ENCODE measurements around the gene HHAT. TPM values are rescaled to one million over a fixed set of nuclear protein-coding genes. Genes with fewer than 3 reads are reported as not detected.

HHAT gene
- polyA plus RNA-seq, 1 donor from 2014 or later: 5.3 TPM

DNA sequence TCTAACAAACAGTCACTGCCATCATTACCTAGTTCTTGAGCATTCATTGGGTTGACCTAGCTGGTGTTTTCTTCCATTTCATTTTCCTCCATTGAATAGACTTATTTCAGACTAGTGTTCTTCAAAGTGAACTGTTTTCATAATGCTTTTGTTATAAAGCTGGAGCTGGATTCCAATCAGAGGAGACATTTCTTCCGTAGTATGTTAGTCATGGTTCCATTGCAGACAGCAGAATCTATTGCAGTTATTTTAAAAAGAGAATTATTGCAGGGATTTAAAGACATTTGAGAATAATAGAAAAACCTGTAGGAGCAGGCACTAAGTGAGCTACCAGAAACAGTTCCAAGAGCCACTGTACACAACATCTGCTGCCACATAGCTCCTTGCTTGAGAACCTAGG lies 50.0 kb downstream of the HHAT start:
- H3K9me2 ChIP-seq (ENCODE audit: insufficient read depth, low read length): no peaks in the 10 kb centered on the region
- no peak overlapping the region for H2AFZ ChIP-seq (ENCODE audit: low read depth, low read length)
- no peak overlapping the region for H3K4me3 ChIP-seq (ENCODE audit: low read length)
- no peaks in the 10 kb centered on the region for H3K36me3 ChIP-seq (ENCODE audit: insufficient read depth, low read length)
- H3K9me3 ChIP-seq (ENCODE audit: low read length): no peaks in the 10 kb centered on the region
- H3K27ac ChIP-seq (ENCODE audit: low read length): no peak overlapping the region
- H3K9ac ChIP-seq (ENCODE audit: low read length): no peak overlapping the region
- no peaks in the 10 kb centered on the region for H3F3A ChIP-seq (ENCODE audit: insufficient read depth, low read length, poor library complexity, severe bottlenecking)
- no peaks in the 10 kb centered on the region for H3K27me3 ChIP-seq (ENCODE audit: insufficient read depth, low read depth, low read length)
- H3K79me2 ChIP-seq (replicated peaks; ENCODE audit: insufficient read depth, low read length): no peaks in the 10 kb centered on the region
- no peak for TF ChIP-seq POLR2AphosphoS5 (IDR thresholded peaks at IDR 0.05)
- no peak for TF ChIP-seq MXI1 (conservative IDR thresholded peaks at IDR 0.05; ENCODE audit: poor library complexity, severe bottlenecking)
- no peak for TF ChIP-seq SMC3 (conservative IDR thresholded peaks at IDR 0.05; ENCODE audit: poor library complexity)
- TF ChIP-seq RAD21 (conservative IDR thresholded peaks at IDR 0.05): no peak
- TF ChIP-seq, protein P1, sequence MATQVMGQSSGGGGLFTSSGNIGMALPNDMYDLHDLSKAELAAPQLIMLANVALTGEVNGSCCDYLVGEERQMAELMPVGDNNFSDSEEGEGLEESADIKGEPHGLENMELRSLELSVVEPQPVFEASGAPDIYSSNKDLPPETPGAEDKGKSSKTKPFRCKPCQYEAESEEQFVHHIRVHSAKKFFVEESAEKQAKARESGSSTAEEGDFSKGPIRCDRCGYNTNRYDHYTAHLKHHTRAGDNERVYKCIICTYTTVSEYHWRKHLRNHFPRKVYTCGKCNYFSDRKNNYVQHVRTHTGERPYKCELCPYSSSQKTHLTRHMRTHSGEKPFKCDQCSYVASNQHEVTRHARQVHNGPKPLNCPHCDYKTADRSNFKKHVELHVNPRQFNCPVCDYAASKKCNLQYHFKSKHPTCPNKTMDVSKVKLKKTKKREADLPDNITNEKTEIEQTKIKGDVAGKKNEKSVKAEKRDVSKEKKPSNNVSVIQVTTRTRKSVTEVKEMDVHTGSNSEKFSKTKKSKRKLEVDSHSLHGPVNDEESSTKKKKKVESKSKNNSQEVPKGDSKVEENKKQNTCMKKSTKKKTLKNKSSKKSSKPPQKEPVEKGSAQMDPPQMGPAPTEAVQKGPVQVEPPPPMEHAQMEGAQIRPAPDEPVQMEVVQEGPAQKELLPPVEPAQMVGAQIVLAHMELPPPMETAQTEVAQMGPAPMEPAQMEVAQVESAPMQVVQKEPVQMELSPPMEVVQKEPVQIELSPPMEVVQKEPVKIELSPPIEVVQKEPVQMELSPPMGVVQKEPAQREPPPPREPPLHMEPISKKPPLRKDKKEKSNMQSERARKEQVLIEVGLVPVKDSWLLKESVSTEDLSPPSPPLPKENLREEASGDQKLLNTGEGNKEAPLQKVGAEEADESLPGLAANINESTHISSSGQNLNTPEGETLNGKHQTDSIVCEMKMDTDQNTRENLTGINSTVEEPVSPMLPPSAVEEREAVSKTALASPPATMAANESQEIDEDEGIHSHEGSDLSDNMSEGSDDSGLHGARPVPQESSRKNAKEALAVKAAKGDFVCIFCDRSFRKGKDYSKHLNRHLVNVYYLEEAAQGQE (IDR thresholded peaks at IDR 0.05; ENCODE audit: borderline replicate concordance): no peak
- H4K20me1 ChIP-seq (ENCODE audit: insufficient read depth): no peaks in the 10 kb centered on the region
- H3K4me2 ChIP-seq (ENCODE audit: low read length): no peak overlapping the region

DNA sequence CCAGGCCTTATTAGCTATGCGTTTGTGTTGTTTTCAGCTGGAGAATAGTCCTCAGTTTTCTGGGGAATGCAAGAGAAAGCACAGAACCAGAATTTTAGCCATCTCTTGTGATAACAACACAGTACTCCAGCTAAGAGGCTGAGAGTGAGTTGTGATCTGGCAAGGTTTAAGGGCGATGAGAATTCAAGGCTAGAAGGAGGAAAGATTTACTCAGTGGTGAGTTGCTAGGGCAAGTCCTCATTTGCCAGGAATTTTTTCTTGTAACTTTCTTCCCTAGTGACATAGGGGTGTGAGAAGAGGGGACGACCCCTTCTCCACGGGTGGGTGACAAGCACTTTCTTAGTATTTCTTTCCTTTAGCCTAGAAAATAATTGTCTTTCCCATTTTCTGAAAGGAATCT lies 53.2 kb downstream of the HHAT start:
- no peaks in the 10 kb centered on the region for H3K9me2 ChIP-seq (ENCODE audit: insufficient read depth, low read length)
- no peaks in the 10 kb centered on the region for H4K20me1 ChIP-seq (ENCODE audit: insufficient read depth)
- no peaks in the 10 kb centered on the region for H3K36me3 ChIP-seq (ENCODE audit: insufficient read depth, low read length)
- no peak overlapping the region for H3K27ac ChIP-seq (ENCODE audit: low read length)
- H3K9me3 ChIP-seq (ENCODE audit: low read length): no peaks in the 10 kb centered on the region
- H3K4me2 ChIP-seq (ENCODE audit: low read length): no peak overlapping the region
- H3K9ac ChIP-seq (ENCODE audit: low read length): no peak overlapping the region
- no peaks in the 10 kb centered on the region for H3K79me2 ChIP-seq (replicated peaks; ENCODE audit: insufficient read depth, low read length)
- no peaks in the 10 kb centered on the region for H3K27me3 ChIP-seq (ENCODE audit: insufficient read depth, low read depth, low read length)
- H3F3A ChIP-seq (ENCODE audit: insufficient read depth, low read length, poor library complexity, severe bottlenecking): no peaks in the 10 kb centered on the region
- H3K4me3 ChIP-seq (ENCODE audit: low read length): no peak overlapping the region
- H2AFZ ChIP-seq (ENCODE audit: low read depth, low read length): no peak overlapping the region
- TF ChIP-seq POLR2AphosphoS5 (IDR thresholded peaks at IDR 0.05) (no peak), TAF1 (IDR thresholded peaks at IDR 0.05; ENCODE audit: low read depth) (no peak), EP300 (conservative IDR thresholded peaks at IDR 0.05; ENCODE audit: poor library complexity, severe bottlenecking) (no peak), SMC3 (conservative IDR thresholded peaks at IDR 0.05; ENCODE audit: poor library complexity) (no peak), RAD21 (conservative IDR thresholded peaks at IDR 0.05) (no peak), EZH2 (IDR thresholded peaks at IDR 0.05; ENCODE audit: borderline replicate concordance, insufficient read depth, low read length, poor library complexity, severe bottlenecking) (no peak), MXI1 (conservative IDR thresholded peaks at IDR 0.05; ENCODE audit: poor library complexity, severe bottlenecking) (no peak)
- TF ChIP-seq, protein P2, sequence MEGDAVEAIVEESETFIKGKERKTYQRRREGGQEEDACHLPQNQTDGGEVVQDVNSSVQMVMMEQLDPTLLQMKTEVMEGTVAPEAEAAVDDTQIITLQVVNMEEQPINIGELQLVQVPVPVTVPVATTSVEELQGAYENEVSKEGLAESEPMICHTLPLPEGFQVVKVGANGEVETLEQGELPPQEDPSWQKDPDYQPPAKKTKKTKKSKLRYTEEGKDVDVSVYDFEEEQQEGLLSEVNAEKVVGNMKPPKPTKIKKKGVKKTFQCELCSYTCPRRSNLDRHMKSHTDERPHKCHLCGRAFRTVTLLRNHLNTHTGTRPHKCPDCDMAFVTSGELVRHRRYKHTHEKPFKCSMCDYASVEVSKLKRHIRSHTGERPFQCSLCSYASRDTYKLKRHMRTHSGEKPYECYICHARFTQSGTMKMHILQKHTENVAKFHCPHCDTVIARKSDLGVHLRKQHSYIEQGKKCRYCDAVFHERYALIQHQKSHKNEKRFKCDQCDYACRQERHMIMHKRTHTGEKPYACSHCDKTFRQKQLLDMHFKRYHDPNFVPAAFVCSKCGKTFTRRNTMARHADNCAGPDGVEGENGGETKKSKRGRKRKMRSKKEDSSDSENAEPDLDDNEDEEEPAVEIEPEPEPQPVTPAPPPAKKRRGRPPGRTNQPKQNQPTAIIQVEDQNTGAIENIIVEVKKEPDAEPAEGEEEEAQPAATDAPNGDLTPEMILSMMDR (IDR thresholded peaks at IDR 0.05; ENCODE audit: poor library complexity, severe bottlenecking): no peak
- TF ChIP-seq, protein P1 (IDR thresholded peaks at IDR 0.05; ENCODE audit: borderline replicate concordance): no peak
